Calu3 (cell line): ENCODE measurements around the gene SRCIN1. TPM values are rescaled to one million over a fixed set of nuclear protein-coding genes. Genes with fewer than 3 reads are reported as not detected.

Experiments used
- BruUV-seq: library from RNA; stranded (reverse); fragments of 400-500 nt; replicated peaks from 2 replicates; lab custom pipeline; 2021; lab: Mats Ljungman, UMichigan
- CTCF ChIA-PET: fragments of 300-600 bp; sonication (Branson Sonifier 250); formaldehyde crosslinking; loops from one replicate; lab custom pipeline; 2022; ENCODE audit warnings: antibody characterized with exemption; lab: Charles Lee
- DNase-seq: peaks from one replicate; pipeline ENCODE4 v3.0.0; 2022
- H3K27ac Mint-ChIP-seq: one replicate; pipeline ENCODE4 v1.8.0; 2022; ENCODE audit warnings: mixed read lengths; ENCODE audit not compliant: unreplicated experiment
- H3K27me3 Mint-ChIP-seq: one replicate; pipeline ENCODE4 v1.8.0; 2022; ENCODE audit warnings: mixed read lengths; ENCODE audit not compliant: unreplicated experiment
- H3K36me3 Mint-ChIP-seq: one replicate; pipeline ENCODE4 v1.8.0; 2022; ENCODE audit warnings: mild to moderate bottlenecking, moderate library complexity, mixed read lengths; ENCODE audit not compliant: insufficient read depth, unreplicated experiment
- H3K4me1 Mint-ChIP-seq: one replicate; pipeline ENCODE4 v1.8.0; 2022; ENCODE audit warnings: mild to moderate bottlenecking, low read depth, mixed read lengths; ENCODE audit not compliant: unreplicated experiment
- H3K4me3 Mint-ChIP-seq: one replicate; pipeline ENCODE4 v1.8.0; 2022; ENCODE audit warnings: mild to moderate bottlenecking, low read depth, moderate library complexity, mixed read lengths; ENCODE audit not compliant: unreplicated experiment
- H3K9me3 Mint-ChIP-seq: one replicate; pipeline ENCODE4 v1.8.0; 2022; ENCODE audit warnings: low read depth, mixed read lengths; ENCODE audit not compliant: unreplicated experiment
- intact Hi-C: fragments of 100-400 bp; cut with micrococcal nuclease; formaldehyde crosslinking; loops from one replicate; pipeline ENCODE4 v1.10.0; 2022; ENCODE audit not compliant: unreplicated experiment
- total RNA-seq: library from RNA; stranded (reverse); gene quantifications from 2 replicates; pipeline ENCODE4 v1.2.3, GENCODE V29; 2022
- TF ChIP-seq, protein P1 (sequence below): fragments of 200-600 bp; IDR thresholded peaks from one replicate; pipeline ENCODE4 v1.8.0; 2022; ENCODE audit warnings: antibody characterized with exemption; ENCODE audit not compliant: unreplicated experiment

Gene SRCIN1
- total RNA-seq, 1 experiment from 2014 or later: 46.7 TPM

DNA sequence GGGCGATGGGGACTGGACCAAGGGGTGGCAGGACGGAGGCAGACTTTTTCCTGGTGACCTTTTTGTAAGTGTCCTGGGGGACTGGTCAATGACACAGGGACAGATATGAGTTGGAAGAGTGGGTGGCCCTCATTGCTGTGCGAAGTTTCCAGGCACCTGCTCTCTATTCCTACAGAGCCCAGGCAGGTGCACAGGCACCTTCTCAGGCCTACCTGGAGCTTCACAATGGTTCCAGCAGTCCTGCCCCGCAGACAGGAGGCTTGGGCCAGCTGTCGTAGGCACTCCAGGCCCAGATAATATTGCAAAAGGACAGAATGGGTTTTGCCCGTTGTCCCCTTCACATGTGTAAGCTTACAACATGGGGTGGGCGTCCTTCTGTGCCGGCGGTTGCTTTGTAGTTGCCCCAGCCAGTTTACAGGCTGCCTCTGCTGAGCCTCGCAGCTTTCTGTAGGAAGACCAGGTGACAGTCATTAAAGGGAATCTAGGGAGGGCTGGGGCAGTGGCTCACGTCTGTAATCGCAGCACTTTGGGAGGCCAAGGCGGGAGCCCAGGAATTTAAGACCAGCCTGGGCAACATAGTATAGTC lies 93.2 kb downstream of the SRCIN1 start:
- DNase-seq: no peak
- Mint-ChIP-seq H3K36me3 (peaks cover 29% of the 10 kb centered on the region), H3K9me3 (no peaks in the 10 kb centered on the region), H3K4me1 (no peaks in the 10 kb centered on the region), H3K27ac (peak overlapping the region; percentile 2), H3K27me3 (no peaks in the 10 kb centered on the region), H3K4me3 (no peak overlapping the region)
- intact Hi-C loops: no loop called here
- BruUV-seq: no TSS peak
- CTCF ChIA-PET: interaction anchor here (0.5 to 3.0 kb wide), 4 partner anchors 44 to 1217 kb away, joined by 3 to 8 read pairs (median 4); no protein-coding TSS in a partner anchor
- TF ChIP-seq, protein P1, sequence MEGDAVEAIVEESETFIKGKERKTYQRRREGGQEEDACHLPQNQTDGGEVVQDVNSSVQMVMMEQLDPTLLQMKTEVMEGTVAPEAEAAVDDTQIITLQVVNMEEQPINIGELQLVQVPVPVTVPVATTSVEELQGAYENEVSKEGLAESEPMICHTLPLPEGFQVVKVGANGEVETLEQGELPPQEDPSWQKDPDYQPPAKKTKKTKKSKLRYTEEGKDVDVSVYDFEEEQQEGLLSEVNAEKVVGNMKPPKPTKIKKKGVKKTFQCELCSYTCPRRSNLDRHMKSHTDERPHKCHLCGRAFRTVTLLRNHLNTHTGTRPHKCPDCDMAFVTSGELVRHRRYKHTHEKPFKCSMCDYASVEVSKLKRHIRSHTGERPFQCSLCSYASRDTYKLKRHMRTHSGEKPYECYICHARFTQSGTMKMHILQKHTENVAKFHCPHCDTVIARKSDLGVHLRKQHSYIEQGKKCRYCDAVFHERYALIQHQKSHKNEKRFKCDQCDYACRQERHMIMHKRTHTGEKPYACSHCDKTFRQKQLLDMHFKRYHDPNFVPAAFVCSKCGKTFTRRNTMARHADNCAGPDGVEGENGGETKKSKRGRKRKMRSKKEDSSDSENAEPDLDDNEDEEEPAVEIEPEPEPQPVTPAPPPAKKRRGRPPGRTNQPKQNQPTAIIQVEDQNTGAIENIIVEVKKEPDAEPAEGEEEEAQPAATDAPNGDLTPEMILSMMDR: no peak

DNA sequence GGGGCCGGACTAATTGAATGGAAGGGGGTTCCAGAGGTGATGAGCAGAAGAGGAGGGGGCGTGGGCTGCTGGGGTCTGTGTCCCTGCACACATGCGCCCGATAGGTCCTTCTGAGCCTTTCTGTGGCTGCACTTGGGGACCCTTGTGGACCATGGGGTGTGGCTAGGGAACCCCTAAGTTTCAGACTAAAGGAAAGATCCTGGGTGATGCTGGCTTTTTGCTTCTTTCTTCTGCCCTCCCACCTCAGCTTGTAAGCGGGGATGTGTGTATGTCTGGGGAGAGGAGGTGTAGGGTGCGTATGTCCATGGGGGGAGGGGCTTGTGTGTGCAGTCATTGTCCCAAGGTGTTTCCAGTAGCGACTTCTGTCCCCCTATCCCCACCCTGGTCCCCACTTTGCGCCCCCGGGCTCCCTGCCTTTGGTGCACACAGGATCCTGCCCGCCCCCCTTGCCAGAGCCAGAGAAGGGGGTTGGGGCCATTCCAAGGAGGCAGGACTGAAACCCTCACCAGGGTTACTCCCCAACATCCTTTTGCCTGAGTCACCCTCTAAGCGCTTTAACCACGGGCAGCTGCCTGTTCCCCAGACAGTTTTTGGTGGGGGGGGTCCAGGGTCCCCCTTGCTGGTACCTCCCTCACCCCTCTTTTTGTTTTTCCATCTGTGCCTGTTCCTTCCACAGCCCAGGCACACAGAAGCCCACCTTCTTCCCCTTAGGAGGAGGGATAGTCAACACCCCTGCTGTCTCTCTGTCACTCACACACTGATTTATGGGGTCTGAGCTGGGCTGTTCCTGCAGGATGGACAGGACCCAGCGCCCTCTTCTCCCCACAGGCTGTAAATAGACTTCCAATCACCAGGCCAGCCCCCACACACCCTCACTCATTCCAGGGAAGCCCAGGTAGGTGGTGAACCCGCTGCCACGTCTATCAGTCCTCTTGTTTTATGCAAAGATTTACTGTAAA lies 94.3 kb downstream of the SRCIN1 start:
- TF ChIP-seq, protein P1: no peak
- TSS peak; percentile 74 for BruUV-seq
- CTCF ChIA-PET: interaction anchor here (3.0 kb wide), 1 partner anchor 156 kb away, joined by 8 read pairs; no protein-coding TSS in a partner anchor
- H3K36me3 Mint-ChIP-seq: peaks cover 29% of the 10 kb centered on the region
- no peaks in the 10 kb centered on the region for H3K9me3 Mint-ChIP-seq
- peak overlapping the region; percentile 43 for H3K27ac Mint-ChIP-seq
- no peak for DNase-seq
- H3K4me1 Mint-ChIP-seq: no peaks in the 10 kb centered on the region
- no peak overlapping the region for H3K4me3 Mint-ChIP-seq
- no peaks in the 10 kb centered on the region for H3K27me3 Mint-ChIP-seq
- intact Hi-C loops: no loop called here

DNA sequence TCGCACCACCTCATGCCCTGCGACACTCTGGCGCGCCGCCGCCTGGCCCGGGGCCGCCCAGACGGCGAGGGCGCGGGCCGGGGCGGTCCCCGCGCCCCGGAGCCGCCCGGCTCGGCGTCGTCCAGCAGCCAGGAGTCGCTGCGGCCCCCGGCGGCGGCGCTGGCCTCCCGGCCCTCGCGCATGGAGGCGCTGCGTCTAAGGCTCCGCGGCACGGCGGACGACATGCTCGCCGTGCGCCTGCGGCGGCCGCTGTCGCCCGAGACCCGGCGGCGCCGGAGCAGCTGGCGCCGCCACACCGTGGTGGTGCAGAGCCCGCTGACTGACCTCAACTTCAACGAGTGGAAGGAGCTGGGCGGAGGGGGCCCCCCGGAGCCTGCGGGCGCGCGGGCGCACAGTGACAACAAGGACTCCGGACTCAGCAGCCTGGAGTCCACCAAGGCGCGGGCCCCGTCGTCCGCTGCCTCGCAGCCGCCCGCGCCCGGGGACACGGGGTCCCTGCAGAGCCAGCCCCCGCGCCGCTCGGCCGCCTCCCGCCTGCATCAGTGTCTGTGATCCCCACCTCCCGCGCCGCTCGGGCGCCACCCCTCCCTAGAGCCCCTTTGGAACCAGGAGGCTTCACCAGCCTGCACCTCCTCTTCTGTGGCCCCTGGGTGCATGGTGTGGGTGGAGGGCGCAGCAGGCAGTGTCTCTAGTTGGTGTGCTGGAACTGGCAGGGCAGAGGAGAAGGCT lies 95.2 kb downstream of the SRCIN1 start:
- H3K4me1 Mint-ChIP-seq: no peaks in the 10 kb centered on the region
- no peak overlapping the region for H3K4me3 Mint-ChIP-seq
- H3K9me3 Mint-ChIP-seq: no peaks in the 10 kb centered on the region
- H3K36me3 Mint-ChIP-seq: peaks cover 33% of the 10 kb centered on the region
- CTCF ChIA-PET: no interaction called here
- no peaks in the 10 kb centered on the region for H3K27me3 Mint-ChIP-seq
- TF ChIP-seq, protein P1: no peak
- peak overlapping the region; percentile 43 for H3K27ac Mint-ChIP-seq
- no TSS peak for BruUV-seq
- no peak for DNase-seq
- intact Hi-C loops: no loop called here

DNA sequence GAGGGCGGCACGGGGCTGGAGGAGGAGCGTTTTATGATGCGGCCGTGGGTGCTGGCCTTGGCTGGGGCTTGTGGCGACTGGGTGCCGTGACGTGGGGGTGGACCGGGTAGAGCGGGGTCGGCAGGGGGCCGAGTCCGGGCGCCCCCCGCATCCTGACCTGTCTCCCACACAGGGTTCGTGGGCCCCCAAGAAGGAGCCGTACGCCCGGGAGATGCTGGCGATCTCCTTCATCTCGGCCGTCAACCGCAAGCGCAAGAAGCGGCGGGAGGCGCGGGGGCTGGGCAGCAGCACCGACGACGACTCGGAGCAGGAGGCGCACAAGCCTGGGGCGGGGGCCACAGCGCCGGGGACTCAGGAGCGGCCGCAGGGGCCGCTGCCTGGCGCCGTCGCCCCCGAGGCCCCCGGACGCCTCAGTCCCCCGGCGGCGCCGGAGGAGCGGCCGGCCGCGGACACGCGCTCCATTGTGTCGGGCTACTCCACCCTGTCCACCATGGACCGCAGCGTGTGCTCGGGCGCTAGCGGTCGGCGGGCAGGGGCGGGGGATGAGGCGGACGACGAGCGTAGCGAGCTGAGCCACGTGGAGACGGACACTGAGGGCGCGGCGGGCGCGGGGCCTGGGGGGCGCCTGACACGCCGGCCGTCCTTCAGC lies 95.9 kb downstream of the SRCIN1 start:
- no TSS peak for BruUV-seq
- no peak overlapping the region for H3K27ac Mint-ChIP-seq
- H3K27me3 Mint-ChIP-seq: no peaks in the 10 kb centered on the region
- H3K4me1 Mint-ChIP-seq: no peaks in the 10 kb centered on the region
- CTCF ChIA-PET: interaction anchor here (0.6 kb wide), 1 partner anchor 1242 kb away, joined by 5 read pairs; no protein-coding TSS in a partner anchor
- H3K4me3 Mint-ChIP-seq: no peak overlapping the region
- TF ChIP-seq, protein P1: no peak
- intact Hi-C loops: loop anchor here (5.0 kb wide), 1 partner anchor 72 kb away; no protein-coding TSS in a partner anchor
- no peaks in the 10 kb centered on the region for H3K9me3 Mint-ChIP-seq
- no peak for DNase-seq
- peaks cover 33% of the 10 kb centered on the region for H3K36me3 Mint-ChIP-seq
